ENCODE measurements around the gene TVP23C. TPM values are rescaled to one million over a fixed set of nuclear protein-coding genes. Genes with fewer than 3 reads are reported as not detected.
"Not testable (repeated sequence)": the region's sequence is repeated elsewhere in the genome, so short reads cannot be mapped to it uniquely, and the experiment has no call there.

The TVP23C gene
- total RNA-seq, 1 experiment from 2014 or later: 23.4 TPM

DNA sequence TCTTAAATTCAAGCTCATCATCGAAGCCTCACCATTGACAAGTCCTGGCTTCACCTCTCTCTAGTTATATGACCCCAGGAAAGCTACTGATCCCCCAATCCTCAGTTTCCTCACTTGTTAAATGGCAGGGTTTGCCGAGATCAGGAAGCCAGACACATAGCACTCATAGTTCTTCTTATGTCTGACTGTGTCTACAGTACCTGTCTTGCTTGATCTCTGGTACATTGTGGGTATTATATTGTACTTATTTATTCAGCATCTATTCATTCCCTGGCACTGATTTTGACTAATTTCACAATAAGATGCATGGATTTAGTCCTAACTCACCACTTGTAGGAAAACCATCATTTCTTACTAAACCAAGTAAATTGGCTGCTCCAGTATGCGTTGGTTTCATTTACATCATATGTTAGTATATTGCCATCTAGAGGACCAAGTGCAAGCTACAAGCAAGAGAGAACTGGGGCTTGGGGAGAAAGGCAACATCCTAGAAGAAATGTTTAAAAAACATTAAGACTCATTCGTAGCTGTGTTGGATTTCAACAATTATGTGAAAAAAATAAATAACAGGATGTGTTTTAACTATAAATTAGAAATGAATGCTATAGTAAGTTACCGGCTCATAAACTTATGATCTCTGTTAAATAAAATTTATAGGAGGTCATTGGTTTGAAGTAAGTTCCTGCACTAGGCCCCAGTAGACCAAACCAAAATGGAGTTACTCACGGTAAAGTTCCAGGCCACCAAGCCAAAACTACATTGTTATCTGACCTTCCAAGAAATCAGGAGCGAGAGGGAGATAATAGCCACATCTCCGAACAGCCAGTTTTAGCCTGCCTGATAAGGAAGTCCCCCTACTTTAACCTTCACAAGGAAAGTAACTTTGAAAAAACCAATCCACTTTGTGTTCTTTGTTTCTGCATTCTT is 36.7 kb downstream of the TVP23C start:
- DNase-seq (ENCODE audit: low read depth): peak; percentile 37

DNA sequence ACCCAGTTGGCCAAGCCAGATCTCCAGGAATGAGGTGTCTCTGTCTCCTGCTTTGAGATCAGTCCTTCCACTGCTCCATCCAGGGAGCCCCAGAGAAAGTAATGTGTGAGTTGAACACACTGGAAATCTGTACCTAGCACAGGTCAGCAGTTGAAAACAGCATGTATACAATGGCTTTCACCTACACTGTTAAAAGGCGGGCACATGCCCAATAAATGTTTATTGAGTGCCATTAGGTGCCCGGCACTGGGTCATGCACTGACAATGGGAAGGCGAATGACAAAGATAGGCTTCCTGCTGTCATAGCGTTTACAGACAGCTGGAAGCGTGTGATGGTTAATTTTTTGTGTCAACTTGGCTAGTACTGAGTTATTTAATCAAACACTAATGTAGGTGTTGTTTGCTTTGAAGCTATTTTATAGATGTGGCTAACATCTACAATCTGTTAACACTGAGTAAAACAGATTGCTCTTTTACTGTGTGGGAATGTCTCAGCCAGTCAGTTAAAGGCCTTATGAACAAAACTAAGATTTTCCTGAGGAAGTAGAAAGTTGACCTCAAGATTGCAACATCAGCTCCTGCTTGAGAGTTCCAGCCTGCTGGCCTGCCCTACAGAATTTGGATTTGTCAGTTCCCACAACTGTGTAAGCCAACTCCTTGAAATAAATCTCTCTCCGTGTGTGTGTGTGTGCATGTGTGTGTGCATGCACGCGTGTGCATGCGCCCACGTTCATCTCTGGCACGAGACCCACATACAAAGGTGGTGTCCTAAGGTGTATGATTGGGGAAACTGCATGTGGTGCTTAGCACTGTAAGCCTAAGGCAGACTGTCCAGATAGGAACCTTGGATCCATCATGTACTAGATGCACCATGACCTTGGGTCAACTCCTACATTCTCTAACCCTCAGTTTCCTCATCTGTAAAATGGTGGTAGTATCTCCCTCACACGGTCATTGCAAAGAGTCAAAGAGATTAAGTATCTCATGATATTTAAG is 38.0 kb downstream of the TVP23C start:
- not testable (repeated sequence) for DNase-seq (ENCODE audit: low read depth)

DNA sequence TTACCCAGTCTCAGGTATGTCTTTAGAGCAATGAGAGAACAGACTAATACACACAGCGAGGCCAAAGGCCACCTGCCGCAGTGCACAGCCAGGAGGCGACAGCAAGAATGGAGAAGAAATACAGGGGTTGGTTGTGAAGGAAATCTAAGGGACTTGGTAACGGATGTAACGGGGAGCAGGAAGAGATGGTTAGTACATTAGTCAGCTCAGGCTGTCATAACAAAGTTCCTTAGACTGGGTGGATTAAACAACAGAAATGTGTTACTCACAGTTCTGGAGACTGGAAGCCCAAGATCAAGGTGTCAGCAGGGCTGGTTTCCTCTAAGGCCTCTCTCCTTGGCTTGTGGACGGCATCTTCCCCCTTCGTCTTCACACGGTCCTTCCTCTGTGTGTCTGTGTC is 47.1 kb downstream of the TVP23C start:
- peak; percentile 39 for DNase-seq (ENCODE audit: low read depth)

DNA sequence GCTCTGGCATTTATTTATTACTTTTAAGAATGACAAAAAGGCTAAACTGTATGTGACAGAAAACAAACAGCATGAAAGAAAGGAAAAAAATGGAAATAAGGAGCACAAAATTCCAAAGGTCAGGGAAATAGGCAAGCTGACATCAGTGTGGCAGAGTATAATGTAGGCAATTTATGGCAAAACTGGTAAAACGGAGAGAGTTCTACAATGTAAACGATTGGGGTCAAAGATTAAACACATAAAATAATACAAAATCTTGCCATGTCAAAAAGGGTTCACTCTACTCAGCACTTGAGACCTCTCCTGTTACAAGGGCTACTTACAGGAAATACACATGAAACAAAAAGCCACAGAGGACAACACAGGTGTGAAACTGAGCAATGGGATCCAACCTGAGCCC is 48.8 kb downstream of the TVP23C start:
- DNase-seq (ENCODE audit: low read depth): no peak

DNA sequence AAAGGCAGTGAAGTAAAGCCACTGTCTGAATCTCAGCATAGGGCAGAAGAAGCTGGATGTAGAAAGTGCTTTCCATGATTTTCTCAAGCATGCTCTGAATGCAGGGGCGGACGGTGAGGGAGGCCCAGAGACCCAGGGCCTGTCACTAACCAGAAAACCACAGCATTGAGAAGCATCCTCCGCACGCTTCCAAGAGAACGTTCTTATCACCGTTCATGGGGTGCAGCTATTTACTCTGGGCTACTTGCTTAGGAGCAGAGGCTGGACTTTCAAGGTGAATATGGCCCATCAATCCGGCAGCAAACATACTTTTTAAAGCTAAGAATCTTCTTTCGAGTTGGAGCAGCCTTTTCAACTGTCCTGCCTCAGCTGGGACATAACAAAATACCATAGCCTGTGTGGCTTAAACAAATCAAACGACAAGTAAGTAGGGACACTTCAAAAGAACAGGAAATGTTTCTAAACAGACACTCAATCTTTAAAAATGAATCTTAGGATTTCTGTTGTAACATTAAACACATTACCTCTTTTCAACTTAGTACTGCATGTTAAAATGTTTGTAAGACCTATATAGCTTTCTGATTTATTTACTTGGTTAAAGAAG is 49.3 kb downstream of the TVP23C start:
- DNase-seq (ENCODE audit: low read depth): no peak

DNA sequence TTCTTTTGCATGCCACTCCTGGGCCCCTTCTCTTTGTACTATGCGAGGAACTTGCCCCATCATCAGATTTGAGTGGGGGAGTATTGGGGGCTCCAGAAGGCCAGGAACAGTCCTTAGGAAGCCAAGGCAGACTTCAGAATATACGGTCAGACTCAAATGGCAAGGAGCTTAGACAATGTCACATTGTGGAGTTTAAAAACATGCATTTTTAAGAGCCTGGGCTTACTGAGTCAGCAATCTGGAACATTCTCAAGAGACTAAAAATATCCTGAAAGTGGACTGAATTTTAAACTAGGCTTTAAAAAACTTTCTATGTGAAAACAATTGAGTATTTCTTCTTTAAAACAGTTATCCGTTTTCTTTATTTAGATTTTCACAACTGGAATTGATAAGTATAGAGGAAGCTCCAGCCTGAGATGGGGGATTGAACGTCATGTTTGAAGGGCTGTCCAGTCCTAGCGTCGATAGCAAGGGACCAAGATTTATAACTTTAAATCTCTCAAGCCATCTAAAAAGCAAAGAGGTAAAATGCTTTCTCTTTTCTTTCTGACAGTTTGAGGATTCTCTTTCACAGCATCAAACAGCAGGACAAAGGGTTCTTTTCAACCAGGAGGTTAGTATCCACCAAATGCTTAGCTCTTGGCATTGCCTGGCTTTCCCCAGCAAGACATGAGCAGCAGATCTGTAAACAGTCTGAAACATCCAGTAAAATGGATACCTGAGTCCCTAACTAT is 50.1 kb downstream of the TVP23C start:
- DNase-seq (ENCODE audit: low read depth): no peak

DNA sequence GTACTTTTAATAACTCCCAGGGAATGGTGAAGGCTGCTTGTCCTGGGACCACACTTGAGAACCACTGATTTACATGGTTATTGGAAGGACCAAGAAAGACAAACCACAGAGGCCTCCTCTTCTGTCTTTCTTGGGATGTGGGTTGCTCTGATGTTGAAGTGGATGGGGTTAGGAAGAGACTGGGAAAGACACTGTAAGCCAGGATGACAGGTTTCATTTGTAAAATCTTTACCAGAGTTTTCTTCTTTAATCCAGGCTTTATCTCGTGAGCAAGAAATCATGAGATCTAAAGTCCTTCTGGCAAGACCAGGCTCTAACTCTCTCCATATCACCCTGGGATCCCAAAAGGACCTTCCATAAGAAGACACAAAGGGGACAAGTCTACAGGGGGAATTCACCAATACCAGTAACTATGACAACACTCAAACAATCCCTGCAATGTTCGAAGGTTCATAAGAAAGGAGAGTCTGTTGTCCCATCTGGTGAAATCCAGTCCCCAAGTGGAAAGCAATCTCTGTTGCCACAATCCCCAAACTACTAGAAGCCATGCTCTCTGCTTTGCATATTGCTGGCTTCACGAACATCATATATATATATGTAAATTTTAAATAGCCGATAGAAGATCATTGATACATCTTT is 51.1 kb downstream of the TVP23C start:
- DNase-seq (ENCODE audit: low read depth): no peak

DNA sequence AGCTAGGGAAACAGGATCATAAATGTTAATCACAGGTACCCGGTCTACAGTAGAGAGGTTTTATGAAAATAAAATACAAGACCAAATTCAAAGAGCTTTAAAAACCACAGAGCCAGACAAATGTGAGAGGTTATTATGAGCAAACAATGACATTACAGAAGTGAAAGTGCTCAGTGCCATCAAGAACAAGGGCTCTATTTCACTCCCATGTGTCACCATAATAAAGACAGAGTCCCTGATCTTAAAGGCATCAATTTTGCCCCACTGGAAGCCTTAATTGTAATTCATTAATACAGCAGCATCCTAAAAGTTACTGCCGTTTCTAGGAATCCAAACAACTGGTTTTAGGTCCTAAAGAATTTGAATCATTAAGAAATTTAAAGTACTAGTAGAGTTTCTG is 52.1 kb downstream of the TVP23C start:
- DNase-seq (ENCODE audit: low read depth): no peak

DNA sequence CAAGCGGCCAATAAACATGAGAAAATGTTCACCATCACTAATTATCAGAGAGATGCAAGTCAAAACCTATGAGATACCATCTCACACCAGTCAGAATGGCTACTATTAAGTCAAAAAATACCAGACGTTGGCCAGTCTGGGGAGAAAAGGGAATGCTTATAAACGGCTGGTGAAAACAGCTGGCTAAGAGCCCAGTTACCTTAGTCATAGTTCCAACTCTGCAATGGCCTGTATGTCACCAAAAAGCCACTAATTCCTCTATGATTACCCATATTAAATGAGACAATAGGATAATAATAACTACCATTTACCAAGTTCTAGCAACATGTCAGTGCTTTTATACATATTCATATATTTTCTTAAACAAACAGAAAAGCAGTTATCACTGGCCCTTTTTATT is 52.9 kb downstream of the TVP23C start:
- peak; percentile 44 for DNase-seq (ENCODE audit: low read depth)

DNA sequence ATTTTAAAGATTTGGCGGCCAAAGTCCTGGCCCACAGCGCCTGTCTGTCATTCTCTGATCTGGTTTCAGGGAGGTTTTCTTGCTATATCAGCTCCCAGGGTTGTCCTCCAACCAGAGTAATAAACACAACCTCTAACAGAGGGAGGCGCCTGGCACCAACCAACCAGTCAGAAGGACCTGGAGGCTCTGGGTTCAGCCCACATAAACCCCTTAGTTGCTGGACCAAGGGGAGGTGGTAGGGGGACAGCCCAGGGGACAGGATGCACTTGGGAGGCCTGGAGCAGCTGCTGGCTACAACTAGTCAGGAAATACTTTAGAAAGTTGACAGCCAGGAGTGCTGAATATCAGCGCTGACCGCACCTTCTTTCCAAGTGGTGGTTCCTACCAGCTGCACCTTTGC is 54.2 kb downstream of the TVP23C start:
- no peak for DNase-seq (ENCODE audit: low read depth)

DNA sequence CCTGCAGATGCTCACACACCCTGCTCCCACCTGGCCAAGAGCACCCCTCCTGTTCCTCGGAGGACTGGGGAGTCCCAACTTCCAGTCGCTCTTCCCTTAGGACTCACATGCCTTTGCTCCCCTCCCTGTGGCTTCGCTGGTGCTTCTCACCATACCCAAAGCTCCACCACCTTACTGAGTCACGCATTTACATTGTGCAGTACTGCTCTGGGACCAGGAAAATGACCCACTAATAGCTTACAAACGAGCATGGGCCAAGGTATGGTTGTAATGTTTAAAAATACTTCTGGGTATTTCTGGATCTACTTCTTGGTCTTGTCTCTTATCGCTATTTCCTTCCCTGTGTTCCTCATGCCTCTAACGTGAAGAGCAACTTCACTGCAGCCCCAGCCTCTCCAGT is 54.8 kb downstream of the TVP23C start:
- no peak for DNase-seq (ENCODE audit: low read depth)

DNA sequence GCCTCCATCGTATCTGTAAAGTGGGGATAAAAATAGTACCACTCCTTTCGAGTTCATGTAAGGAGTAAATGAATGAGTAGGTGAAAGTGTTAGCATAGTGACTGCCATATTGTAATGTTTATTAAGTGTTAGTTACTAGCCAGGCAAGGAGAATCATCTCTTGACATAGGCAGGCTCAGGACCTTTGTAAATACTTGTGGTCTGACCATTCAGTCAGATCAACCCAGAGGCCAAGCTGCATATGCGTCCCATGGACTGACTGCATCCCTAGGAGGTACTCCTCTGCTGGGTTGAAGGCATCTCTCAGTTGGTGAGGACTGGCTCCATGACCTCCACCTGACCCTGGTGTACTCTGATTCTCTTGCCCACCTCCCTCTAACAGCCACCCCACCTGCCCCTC is 55.4 kb downstream of the TVP23C start:
- DNase-seq (ENCODE audit: low read depth): no peak

DNA sequence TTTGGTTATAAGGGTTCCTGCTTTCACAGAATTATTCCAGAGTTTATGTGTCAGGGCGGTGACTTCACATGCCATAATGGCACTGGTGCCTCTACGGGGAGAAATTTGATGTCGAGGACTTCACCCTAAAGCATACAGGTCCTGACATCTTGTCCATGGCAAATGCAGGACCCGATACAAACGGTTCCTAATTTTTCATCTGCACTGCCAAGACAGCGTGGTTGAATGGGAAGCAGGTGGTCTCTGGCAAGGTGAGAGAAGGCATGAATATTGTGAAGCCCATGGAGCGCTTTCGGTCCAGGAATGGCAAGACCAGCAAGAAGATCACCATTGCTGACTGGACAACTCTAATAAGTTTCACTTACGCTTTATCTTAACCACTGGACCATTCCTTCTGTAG is 56.3 kb downstream of the TVP23C start:
- no peak for DNase-seq (ENCODE audit: low read depth)

DNA sequence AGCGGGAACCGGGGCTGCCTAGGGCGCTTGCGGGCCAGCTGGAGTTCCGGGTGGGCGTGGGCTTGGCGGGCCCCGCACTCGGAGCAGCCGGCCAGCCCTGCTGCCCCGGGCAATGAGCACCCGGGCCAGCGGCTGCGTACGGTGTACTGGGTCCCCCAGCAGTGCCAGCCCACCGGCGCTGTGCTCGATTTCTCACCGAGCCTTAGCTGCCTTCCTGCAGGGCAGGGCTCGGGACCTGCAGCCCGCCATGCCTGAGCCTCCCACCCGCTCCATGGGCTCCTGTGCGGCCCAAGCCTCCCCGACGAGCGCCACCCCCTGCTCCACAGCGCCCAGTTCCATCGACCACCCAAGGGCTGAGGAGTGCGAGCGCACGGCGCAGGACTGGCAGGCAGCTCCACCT is 57.6 kb downstream of the TVP23C start:
- DNase-seq (ENCODE audit: low read depth): not testable (repeated sequence)

DNA sequence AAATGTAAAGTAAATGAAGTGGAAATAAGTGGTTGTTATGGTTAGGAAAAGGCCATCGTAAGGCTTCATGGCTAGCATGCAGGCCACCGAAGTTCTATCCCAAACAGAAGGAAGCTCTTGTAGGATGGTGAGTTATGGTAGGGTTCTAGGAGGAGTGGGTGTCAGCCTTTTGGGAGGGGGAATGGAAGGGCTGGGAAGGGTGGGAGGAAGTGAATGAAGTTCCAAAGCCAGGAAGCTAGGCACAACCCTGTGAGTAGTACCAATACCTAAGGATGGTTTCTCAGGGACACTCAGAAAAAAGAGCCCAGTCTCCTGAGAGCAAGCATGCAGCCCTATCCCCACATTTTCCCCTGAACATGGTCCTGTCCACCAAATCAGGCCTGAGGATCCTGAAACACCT is 59.6 kb downstream of the TVP23C start:
- no peak for DNase-seq (ENCODE audit: low read depth)

DNA sequence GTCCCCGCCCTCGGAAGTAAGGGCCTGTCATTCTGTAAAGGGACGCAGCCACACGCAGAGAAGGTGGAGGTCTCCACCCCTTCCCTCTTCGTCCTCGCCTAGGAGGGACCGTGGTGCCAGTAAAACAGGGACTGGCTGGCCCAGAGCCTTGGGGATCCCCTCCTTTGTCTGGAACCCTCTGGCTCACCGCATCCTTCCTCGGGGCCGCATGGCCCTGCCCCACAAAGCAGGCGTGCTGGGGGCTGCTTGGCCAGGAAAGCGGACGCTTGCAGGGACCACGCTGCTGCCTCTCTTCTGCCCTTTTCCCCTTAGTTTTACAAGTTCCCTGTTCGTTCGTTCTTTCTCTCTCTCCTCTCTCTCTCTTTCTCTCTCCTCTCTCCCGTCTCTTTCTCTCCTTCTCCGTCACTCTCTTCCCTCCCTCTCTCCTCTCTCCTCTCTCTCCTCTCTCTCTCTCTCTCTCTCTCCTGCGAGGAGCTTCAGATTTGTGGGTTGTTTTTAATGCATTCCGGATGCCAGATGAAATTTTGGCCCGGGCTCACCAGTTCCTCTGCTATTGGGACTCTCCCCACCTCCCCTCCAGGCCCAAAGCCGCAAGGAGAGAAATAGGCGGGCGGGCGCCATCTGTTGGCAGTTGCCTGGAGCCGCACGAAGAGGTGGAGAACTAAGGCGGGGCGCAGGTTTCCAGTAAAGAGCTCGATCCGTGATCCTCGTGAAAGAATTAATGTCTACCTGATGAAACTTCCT is 60.7 kb downstream of the TVP23C start:
- peak; percentile 81 for DNase-seq (ENCODE audit: low read depth)

DNA sequence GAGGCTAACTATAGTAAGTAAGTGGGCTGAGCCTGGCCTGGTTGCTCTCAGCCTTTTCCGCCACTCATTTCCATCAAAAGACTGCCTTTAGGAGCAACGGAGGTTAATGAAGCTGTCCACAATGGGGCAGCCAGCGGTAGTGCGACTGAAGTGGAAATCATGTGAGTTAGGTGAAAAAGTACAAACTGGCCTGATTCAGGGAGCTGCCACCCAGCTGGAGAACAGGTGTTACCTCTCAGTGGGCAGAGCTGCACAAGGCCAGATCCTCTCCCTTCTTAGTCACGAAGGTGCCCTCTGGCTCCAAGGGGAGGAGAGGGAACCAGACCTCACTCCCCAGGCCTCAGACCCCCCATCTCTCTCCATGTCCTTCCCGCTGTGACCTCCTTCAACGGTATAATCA is 61.5 kb downstream of the TVP23C start:
- no peak for DNase-seq (ENCODE audit: low read depth)

DNA sequence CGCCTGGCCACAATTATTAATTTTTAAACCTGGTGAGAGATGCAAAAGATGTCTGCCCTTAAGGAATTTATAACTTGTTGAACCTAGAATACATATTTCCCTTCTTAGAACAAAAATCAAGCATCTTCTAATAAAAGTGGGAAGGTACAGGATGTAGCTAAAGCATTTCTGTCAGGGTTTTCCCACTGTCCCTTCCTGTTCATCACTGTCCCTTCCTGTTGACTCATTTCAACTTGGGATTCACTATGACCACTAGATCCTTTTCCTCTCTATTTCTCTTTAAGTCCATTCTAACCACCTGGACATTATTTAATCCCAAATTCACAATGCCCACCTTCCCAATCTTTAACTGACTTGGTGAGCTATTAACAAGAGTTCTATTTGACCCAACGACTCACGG is 62.0 kb downstream of the TVP23C start:
- no peak for DNase-seq (ENCODE audit: low read depth)

DNA sequence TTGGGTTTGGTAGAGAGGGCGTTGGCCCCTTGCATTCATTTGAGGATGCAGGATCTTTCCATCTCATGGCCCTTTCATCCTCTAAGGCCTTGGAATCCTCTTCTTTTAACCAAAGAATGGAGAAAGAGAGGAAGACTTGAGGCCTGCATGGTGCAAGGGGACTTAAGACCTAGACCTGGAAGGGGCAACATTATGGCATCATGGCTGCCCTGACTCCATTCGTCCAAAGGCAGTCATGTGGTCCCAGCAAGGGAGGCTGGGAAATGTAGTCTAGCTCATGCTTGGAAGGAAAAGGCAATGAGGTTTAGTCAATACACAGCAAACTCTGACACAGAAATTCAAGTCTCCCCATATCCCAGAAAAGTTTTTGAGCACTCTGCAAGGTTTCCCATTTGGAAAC is 65.2 kb downstream of the TVP23C start:
- peak; percentile 21 for DNase-seq (ENCODE audit: low read depth)
